Natural killer cell (primary cell): Measurements from ENCODE around the gene MMP24. TPM values are rescaled to one million over a fixed set of nuclear protein-coding genes. Genes with fewer than 3 reads are reported as not detected.

Experiments
- ATAC-seq, 3 donors: fragments of 150-1000 bp in 2 of 3; fragments of 200-7000 bp in 1 of 3; cut with Tn5 transposase; 1 replicate in 1 of 3; 2 replicates in 2 of 3; pipeline ENCODE4 v1.10.0; 2021; ENCODE audit warnings: mild to moderate bottlenecking in 2 of 3, moderate library complexity in 2 of 3
- DNase-seq, 2 donors: peaks; one replicate each; pipeline versions ENCODE4 v3.0.0 to v3.0.0-alpha.2; 2013 to 2021; ENCODE audit warnings: mixed read lengths in 1 of 2
- H3K27ac ChIP-seq: one replicate; pipeline ENCODE4 v1.5.1; 2013; ENCODE audit warnings: mild to moderate bottlenecking, low read length
- H3K27me3 ChIP-seq: one replicate; pipeline ENCODE4 v1.6.1; 2013; ENCODE audit warnings: low read length; ENCODE audit not compliant: control insufficient read depth, insufficient read depth
- H3K36me3 ChIP-seq: one replicate; pipeline ENCODE4 v1.6.1; 2013; ENCODE audit warnings: low read length; ENCODE audit not compliant: control insufficient read depth, insufficient read depth
- H3K4me1 ChIP-seq: one replicate; pipeline ENCODE4 v1.6.1; 2013; ENCODE audit warnings: low read length; ENCODE audit not compliant: control insufficient read depth, insufficient read depth
- H3K4me3 ChIP-seq: one replicate; pipeline ENCODE4 v1.5.1; 2013; ENCODE audit warnings: low read length
- H3K9me3 ChIP-seq: one replicate; pipeline ENCODE4 v1.6.1; 2013; ENCODE audit warnings: low read length; ENCODE audit not compliant: control insufficient read depth, insufficient read depth
- H3K27ac Mint-ChIP-seq, 2 donors: one replicate each; pipeline ENCODE4 v1.8.0; 2022; ENCODE audit warnings: mild to moderate bottlenecking in 2 of 2, mixed read lengths in 2 of 2, moderate library complexity in 1 of 2
- H3K27me3 Mint-ChIP-seq, 2 donors: one replicate each; pipeline ENCODE4 v1.8.0; 2022; ENCODE audit warnings: low read depth in 2 of 2, mixed read lengths in 2 of 2
- H3K36me3 Mint-ChIP-seq: one replicate; pipeline ENCODE4 v1.8.0; 2022; ENCODE audit warnings: mixed read lengths
- H3K4me1 Mint-ChIP-seq, 2 donors: one replicate each; pipeline ENCODE4 v1.8.0; 2022; ENCODE audit warnings: mixed read lengths in 2 of 2
- H3K4me3 Mint-ChIP-seq: one replicate; pipeline ENCODE4 v1.8.0; 2022; ENCODE audit warnings: mild to moderate bottlenecking, moderate library complexity, mixed read lengths
- H3K9me3 Mint-ChIP-seq, 2 donors: one replicate each; pipeline ENCODE4 v1.8.0; 2022; ENCODE audit warnings: mixed read lengths in 2 of 2
- WGBS: methylation state at CpG from one replicate; pipeline ENCODE4 v1.1.7; 2013; ENCODE audit warnings: missing lambda C conversion rate; ENCODE audit not compliant: insufficient coverage; 5-methylcytosine and 5-hydroxymethylcytosine counted together
- intact Hi-C: fragments of 100-400 bp; cut with micrococcal nuclease; formaldehyde crosslinking; loops from one replicate; pipeline ENCODE4 v1.14.2; 2022
- total RNA-seq, 4 donors: library from RNA; stranded (reverse); fragments of 120-200 nt in 1 of 4; gene quantifications; one replicate each; pipeline versions ENCODE4 v1.2.3 to v1.2.4, GENCODE V29; 2013 to 2022
- TF ChIP-seq, protein P1 (sequence below): fragments of 200-600 bp; IDR thresholded peaks from one replicate; pipeline ENCODE4 v1.8.0; 2022; ENCODE audit warnings: antibody characterized with exemption

The MMP24 gene
- total RNA-seq, 3 donors from 2014 or later (not counting 1 experiment from before 2014, with no cell fraction given) = 0.14 to 0.18 (median 0.16) TPM

DNA sequence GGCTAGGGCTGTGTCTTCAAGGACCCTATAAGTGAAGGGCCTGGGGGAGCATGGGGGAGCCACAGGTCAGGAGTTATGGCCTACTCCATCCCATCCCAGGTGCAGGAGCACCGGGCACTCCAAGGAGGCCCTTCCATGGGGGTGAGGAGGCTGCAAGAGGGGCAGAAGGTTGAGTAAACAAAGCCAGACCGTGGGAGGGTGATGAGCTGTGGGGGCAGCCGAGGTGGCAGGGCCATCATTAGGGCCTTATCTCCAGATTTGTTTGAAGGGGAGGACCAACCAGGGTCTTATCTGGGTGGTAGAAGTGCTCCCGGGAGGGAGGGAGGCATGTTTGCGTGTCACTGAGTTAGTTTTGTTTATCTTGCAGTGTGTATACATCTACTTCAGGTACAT is 67.8 kb downstream of the MMP24 start:
- intact Hi-C loops = no loop called here
- H3K9me3 Mint-ChIP-seq = no peaks in the 10 kb centered on the region
- DNase-seq (no peak), ATAC-seq (no peak)
- Histone ChIP-seq H3K4me3 (no peak overlapping the region), H3K27me3 (no peaks in the 10 kb centered on the region), H3K36me3 (no peaks in the 10 kb centered on the region), H3K4me1 (no peaks in the 10 kb centered on the region), H3K9me3 (no peaks in the 10 kb centered on the region), H3K27ac (no peak overlapping the region)
- H3K36me3 Mint-ChIP-seq = no peaks in the 10 kb centered on the region
- H3K4me3 Mint-ChIP-seq = no peak overlapping the region
- no peak overlapping the region for H3K27ac Mint-ChIP-seq
- peaks cover 6% of the 10 kb centered on the region in 2 donors for H3K4me1 Mint-ChIP-seq
- WGBS = 88% methylated on average over 5 of the region's 5 CpGs
- peaks cover 0 to 5% of the 10 kb centered on the region in 2 donors for H3K27me3 Mint-ChIP-seq
- TF ChIP-seq, protein P1, sequence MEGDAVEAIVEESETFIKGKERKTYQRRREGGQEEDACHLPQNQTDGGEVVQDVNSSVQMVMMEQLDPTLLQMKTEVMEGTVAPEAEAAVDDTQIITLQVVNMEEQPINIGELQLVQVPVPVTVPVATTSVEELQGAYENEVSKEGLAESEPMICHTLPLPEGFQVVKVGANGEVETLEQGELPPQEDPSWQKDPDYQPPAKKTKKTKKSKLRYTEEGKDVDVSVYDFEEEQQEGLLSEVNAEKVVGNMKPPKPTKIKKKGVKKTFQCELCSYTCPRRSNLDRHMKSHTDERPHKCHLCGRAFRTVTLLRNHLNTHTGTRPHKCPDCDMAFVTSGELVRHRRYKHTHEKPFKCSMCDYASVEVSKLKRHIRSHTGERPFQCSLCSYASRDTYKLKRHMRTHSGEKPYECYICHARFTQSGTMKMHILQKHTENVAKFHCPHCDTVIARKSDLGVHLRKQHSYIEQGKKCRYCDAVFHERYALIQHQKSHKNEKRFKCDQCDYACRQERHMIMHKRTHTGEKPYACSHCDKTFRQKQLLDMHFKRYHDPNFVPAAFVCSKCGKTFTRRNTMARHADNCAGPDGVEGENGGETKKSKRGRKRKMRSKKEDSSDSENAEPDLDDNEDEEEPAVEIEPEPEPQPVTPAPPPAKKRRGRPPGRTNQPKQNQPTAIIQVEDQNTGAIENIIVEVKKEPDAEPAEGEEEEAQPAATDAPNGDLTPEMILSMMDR = no peak

DNA sequence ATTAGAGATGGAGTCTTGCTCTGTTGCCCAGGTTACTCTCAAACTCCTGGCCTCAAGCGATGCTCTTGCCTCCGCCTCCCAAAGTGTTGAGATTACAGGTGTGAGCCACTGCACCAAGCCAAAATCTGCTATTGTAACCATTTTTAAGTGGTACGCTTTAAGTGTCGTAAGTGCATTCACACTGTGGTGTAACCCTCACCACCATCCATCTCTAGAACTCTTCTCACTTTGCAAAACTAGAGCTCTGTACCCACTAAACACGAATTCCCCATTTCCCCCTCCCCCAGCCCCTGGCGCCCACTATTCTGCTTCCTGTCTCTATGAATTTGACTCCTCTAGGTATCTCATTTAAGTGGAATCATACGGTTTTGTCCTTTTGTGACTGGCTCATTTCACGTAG is 68.6 kb downstream of the MMP24 start:
- H3K27ac Mint-ChIP-seq = no peak overlapping the region
- Histone ChIP-seq H3K4me3 (no peak overlapping the region), H3K9me3 (no peaks in the 10 kb centered on the region), H3K27me3 (no peaks in the 10 kb centered on the region), H3K4me1 (no peaks in the 10 kb centered on the region), H3K36me3 (no peaks in the 10 kb centered on the region), H3K27ac (no peak overlapping the region)
- peaks cover 0 to 5% of the 10 kb centered on the region in 2 donors for H3K27me3 Mint-ChIP-seq
- H3K36me3 Mint-ChIP-seq = no peaks in the 10 kb centered on the region
- TF ChIP-seq, protein P1 = no peak
- ATAC-seq = peak; percentile 60 to 92 (median 90)
- H3K4me3 Mint-ChIP-seq = no peak overlapping the region
- DNase-seq = no peak
- intact Hi-C loops = no loop called here
- peaks cover 6% of the 10 kb centered on the region in 2 donors for H3K4me1 Mint-ChIP-seq
- no peaks in the 10 kb centered on the region for H3K9me3 Mint-ChIP-seq
- 58% methylated on average over 8 of the region's 8 CpGs for WGBS

DNA sequence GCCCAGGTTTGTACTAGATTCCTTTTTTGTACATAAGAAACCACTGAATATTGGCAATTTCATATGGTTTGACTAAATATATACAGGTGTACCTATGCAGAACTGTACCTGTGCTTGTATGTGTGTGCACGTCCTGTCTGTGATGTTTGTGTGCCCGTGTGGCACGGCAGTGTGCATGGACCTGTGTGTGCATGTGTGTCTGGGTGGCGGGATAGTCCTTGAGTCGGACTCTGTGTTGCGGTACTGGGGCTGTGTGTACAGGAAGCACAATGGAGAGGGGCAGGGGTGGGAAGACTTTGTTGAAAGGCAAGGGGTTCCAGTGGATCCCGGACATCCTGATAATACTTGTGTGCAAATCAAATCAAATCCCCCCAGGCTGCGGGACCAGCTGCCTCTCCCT is 69.2 kb downstream of the MMP24 start:
- WGBS = 88% methylated on average over 8 of the region's 8 CpGs
- no peaks in the 10 kb centered on the region for H3K27me3 ChIP-seq
- no peak overlapping the region for H3K27ac ChIP-seq
- Mint-ChIP-seq H3K4me1 (peaks cover 6% of the 10 kb centered on the region in 2 donors), H3K36me3 (no peaks in the 10 kb centered on the region), H3K27me3 (peaks cover 0 to 5% of the 10 kb centered on the region in 2 donors), H3K9me3 (no peaks in the 10 kb centered on the region), H3K27ac (no peak overlapping the region), H3K4me3 (no peak overlapping the region)
- ATAC-seq = no peak
- TF ChIP-seq, protein P1 = no peak
- no peak overlapping the region for H3K4me3 ChIP-seq
- no peaks in the 10 kb centered on the region for H3K9me3 ChIP-seq
- H3K4me1 ChIP-seq = no peaks in the 10 kb centered on the region
- intact Hi-C loops = no loop called here
- no peaks in the 10 kb centered on the region for H3K36me3 ChIP-seq
- DNase-seq = no peak

DNA sequence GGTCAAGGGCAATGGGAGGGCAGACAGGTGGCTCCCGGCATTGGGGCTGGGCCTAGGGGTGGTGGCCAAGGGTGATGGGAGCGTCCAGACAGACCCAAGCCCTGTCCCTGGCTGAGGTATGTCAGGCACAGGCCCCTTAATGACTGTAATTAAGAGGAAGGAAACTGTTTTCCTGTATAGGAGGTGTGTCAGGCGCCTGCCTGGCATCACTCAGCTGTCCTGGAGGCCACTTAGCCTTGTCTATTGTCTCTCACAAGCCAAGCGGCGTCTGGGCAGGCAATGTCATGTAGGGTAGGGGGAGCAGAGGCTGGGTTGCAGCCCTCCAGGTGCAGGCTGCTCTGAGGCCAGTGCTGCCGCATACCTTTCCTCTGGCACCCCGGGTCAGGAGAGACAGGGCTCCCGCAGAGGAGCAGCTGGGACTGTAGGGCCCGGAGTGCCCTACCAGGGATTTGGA is 69.6 kb downstream of the MMP24 start:
- H3K4me3 Mint-ChIP-seq = no peak overlapping the region
- Histone ChIP-seq H3K27ac (no peak overlapping the region), H3K27me3 (no peaks in the 10 kb centered on the region), H3K4me3 (no peak overlapping the region), H3K9me3 (no peaks in the 10 kb centered on the region), H3K36me3 (no peaks in the 10 kb centered on the region), H3K4me1 (no peaks in the 10 kb centered on the region)
- H3K4me1 Mint-ChIP-seq = peaks cover 6% of the 10 kb centered on the region in 2 donors
- no peak for ATAC-seq
- DNase-seq = no peak
- H3K36me3 Mint-ChIP-seq = no peaks in the 10 kb centered on the region
- WGBS = 79% methylated on average over 9 of the region's 9 CpGs
- no peak overlapping the region for H3K27ac Mint-ChIP-seq
- no peaks in the 10 kb centered on the region for H3K9me3 Mint-ChIP-seq
- H3K27me3 Mint-ChIP-seq = peaks cover 0 to 5% of the 10 kb centered on the region in 2 donors
- TF ChIP-seq, protein P1 = no peak
- intact Hi-C loops = no loop called here
